GM18502 (cell line): Measurements from ENCODE around the gene MYADM.
A peak's percentile ranks its signal among the peaks of the same experiment; 100 is the strongest.
"Not testable (repeated sequence)": the region's sequence is repeated elsewhere in the genome, so short reads cannot be mapped to it uniquely, and the experiment has no call there.

ENCODE experiments used
- ATAC-seq: cut with Tn5 transposase; IDR thresholded peaks from one replicate; pipeline ENCODE4 v1.9.1; 2021; ENCODE audit warnings: mild to moderate bottlenecking; ENCODE audit not compliant: unreplicated experiment, poor library complexity

The MYADM gene

GRCh38 chr19:53868091-53868891, 608 bp downstream of the MYADM start:
- no peak for ATAC-seq

GRCh38 chr19:53868892-53869804, 1.5 kb downstream of the MYADM start:
- peak; percentile 44 for ATAC-seq

DNA sequence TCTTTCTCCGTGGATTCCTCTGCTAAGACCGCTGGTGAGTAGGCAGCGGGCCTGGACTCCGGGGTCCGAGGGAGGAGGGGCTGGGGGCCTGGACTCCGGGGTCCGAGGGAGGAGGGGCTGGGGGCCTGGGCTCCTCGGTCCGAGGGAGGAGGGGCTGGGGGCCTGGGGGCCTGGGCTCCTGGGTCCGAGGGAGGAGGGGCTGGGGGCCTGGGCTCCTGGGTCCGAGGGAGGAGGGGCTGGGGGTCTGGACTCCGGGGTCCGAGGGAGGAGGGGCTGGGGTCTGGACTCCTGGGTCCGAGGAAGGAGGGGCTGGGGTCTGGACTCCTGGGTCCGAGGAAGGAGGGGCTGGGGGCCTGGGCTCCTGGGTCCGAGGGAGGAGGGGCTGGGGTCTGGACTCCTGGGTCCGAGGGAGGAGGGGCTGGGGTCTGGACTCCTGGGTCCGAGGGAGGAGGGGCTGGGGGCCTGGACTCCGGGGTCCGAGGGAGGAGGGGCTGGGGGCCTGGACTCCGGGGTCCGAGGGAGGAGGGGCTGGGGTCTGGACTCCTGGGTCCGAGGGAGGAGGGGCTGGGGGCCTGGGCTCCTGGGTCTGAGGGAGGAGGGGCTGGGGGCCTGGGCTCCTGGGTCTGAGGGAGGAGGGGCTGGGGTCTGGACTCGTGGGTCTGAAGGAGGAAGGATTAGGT, 2.3 kb downstream of the MYADM start:
- not testable (repeated sequence) for ATAC-seq

DNA sequence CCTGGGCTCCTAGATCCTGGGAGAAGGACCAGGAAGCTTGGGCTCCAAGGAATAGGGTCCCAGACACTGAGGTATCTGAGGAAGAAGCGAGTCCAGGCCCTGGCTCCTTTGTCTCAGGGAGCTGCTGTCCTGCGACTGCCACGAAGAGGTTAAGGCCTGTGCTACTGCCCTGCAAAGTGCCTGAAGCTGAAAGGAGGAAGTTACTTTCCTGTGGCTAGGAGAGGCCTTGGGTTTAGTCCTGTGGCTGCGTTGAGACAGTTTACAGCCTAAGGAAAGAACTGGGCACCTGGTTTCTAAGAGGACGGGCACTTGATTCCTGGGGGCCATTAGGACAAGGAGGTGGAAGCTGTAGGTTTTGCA, 2.8 kb downstream of the MYADM start:
- no peak for ATAC-seq

DNA sequence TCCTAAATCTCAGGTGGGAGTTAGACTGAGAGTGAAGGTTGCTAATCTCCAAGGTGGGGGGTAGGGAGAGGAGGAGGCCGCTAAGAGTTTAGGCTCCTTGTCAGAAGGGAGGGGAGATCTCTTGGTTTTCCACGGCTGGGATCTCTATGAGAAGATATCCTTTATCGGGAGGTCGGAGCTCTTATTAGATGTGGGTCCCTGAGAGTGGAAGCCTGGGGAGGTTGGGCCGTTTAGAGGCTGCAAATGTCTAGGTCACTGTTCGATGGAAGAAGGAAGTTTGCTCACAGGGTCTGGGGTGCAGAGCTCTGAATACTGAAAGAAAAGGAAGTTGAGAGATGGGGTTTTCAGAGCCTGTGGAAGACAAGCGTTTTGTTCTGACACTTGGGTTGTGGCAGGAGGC, 3.8 kb downstream of the MYADM start:
- ATAC-seq, result no peak

- no peak for ATAC-seq
These were observed 5.1 kb downstream of the MYADM start for GRCh38 chr19:53872762-53873161.

GRCh38 chr19:53873773-53874605, 6.3 kb downstream of the MYADM start:
- ATAC-seq, result no peak

- no peak for ATAC-seq
These were observed 6.9 kb downstream of the MYADM start for GRCh38 chr19:53874606-53874990.

GRCh38 chr19:53875602-53876325, 8.1 kb downstream of the MYADM start:
- no peak for ATAC-seq

DNA sequence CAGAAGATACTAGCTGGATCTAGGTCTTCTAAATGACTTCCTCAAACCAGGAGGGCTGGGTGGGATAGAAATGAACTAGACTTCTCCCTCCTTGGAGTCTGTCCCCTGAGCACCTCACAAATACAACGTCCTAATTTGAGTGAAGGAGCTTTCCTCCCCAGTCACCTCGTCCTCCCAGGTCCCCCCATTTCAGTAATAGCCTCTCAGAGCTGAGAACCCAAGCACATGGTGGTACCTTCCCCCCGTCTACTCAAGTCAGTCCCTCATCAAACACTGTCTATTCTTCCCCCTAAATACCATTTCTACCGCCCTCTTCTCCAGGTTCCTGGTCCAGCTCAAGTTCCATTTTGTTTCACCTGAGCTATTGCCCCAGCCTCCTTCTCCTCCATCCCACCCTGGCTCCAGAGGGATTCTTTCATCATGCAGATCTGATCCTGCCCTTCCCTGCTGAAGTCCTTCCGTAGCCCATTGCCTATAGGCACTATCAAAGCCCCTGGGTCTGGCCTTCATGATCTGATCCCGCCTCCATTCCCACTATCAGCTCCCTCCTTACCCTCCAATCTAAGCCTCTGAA, 9.1 kb downstream of the MYADM start:
- ATAC-seq, result no peak

- no peak for ATAC-seq
These were observed 9.7 kb downstream of the MYADM start for GRCh38 chr19:53877361-53877766.

GRCh38 chr19:53878776-53879139, 11.1 kb downstream of the MYADM start:
- no peak for ATAC-seq

DNA sequence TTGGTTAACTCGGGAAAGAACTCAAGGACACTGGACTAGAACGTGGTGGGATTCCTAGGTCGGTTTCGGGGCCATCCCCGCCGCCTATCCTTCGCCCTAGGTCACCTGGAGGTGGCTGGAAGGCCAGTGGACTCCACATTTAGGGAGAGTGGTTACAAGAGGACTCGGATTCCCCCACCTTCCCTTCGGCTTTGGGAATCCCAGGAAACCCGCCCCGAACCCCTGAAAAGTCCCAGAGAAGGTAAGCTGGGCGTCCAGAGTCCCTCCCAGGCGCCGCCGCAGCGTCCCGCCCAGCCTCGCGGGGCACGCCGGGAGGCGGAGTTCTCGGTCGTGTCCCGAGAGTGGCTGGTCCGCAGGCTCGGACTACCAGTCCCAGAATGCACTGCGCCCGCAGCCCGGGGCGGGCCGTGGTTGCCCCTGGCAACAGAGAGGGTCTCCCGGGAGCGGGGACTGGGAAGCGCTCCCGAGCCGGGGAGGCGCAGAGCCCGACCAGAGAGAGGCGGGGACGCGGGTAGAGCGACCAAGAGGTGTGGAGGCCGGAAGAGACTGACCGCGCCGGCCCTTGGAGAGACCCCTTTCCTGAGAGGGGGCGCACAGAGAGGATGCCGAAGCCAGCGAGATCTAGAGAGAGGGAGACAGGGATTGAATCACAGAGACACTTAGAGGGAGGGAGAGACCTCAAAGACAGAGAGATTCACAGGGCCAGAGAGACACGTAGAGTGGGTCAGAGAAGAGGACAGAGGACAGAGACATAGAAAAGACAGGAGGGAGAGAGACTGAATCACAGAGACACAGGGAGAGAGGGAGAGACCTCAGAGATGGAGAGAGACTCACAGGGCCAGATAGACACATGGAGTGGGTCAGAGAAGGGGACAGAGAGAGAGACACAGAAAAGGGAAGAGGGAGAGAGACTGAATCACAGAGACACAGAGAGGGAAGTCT, 11.7 kb downstream of the MYADM start:
- peak; percentile 92 for ATAC-seq

- no peak for ATAC-seq
These were observed 13.2 kb downstream of the MYADM start for GRCh38 chr19:53880711-53881481.

GRCh38 chr19:53881482-53882390, 14.1 kb downstream of the MYADM start, which contains the start of gene PRKCG:
PRKCG (plus strand) TSS chr19:53882197; CDS start chr19:53882495, 298 bp downstream.
- no peak for ATAC-seq

DNA sequence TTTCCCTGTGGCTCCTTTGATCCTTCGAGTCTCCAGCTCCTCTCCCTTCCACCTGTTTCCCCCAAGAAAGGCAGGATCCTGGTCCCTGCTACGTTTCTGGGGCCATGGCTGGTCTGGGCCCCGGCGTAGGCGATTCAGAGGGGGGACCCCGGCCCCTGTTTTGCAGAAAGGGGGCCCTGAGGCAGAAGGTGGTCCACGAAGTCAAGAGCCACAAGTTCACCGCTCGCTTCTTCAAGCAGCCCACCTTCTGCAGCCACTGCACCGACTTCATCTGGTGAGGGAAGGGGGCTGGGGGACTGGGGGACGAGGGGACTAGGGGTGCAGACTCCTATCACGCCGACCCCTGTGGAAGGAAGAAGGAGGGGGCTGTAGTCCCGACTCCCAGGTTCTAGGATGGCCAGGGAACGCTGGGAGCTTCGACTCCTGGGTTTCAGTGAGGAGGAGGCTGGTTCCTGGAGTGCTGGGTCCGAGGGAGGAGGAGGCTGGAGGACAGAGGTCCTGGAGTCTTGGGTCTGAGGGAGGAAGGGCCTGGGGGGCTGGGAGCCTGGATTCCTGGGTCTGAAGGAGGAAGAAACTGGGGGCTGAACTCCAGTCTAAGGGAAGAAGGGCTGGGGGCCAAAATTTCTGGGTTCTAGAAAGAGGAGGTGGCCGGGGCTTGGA, 14.8 kb downstream of the MYADM start:
- no peak for ATAC-seq
